HG03432 (cell line): ENCODE measurements around the gene TNFRSF19.

Source experiments
- ATAC-seq: cut with Tn5 transposase; IDR thresholded peaks from one replicate; pipeline ENCODE4 v1.9.1; 2021; ENCODE audit warnings: mild to moderate bottlenecking, moderate library complexity; ENCODE audit not compliant: unreplicated experiment

The TNFRSF19 gene

GRCh38 chr13:23711355-23711754, 141.1 kb downstream of the TNFRSF19 start:
- ATAC-seq = no peak

GRCh38 chr13:23714672-23715071, 144.5 kb downstream of the TNFRSF19 start:
- no peak for ATAC-seq

GRCh38 chr13:23715092-23715761, 145.0 kb downstream of the TNFRSF19 start:
- ATAC-seq = no peak

GRCh38 chr13:23715762-23716235, 145.6 kb downstream of the TNFRSF19 start:
- no peak for ATAC-seq

GRCh38 chr13:23716401-23716800, 146.2 kb downstream of the TNFRSF19 start:
- no peak for ATAC-seq

- ATAC-seq = no peak
Observed at GRCh38 chr13:23718996-23719395, 148.8 kb downstream of the TNFRSF19 start.

GRCh38 chr13:23722726-23723453, 152.7 kb downstream of the TNFRSF19 start:
- no peak for ATAC-seq

- ATAC-seq = no peak
Observed at GRCh38 chr13:23723471-23723870, 153.3 kb downstream of the TNFRSF19 start.

GRCh38 chr13:23724196-23724970, 154.2 kb downstream of the TNFRSF19 start:
- no peak for ATAC-seq
